Vagina (tissue), 2 donors: Measurements from ENCODE around the gene C4orf17.

Experiments used
- POLR2A ChIP-seq, 2 donors: fragments of 450-650 bp; IDR thresholded peaks; one replicate each; pipeline ENCODE4 v1.6.1; 2017; ENCODE audit warnings: antibody characterized with exemption in 2 of 2, mild to moderate bottlenecking in 2 of 2, moderate library complexity in 2 of 2
- POLR2AphosphoS5 ChIP-seq, 2 donors: sonication (generic); formaldehyde crosslinking; IDR thresholded peaks; one replicate each; pipeline ENCODE4 v1.9.0; 2017; ENCODE audit warnings: antibody characterized with exemption in 2 of 2, mild to moderate bottlenecking in 2 of 2, low read depth in 1 of 2; ENCODE audit not compliant: insufficient read depth in 1 of 2
- TF ChIP-seq, protein P1 (sequence below), 3 experiments: fragments of 450-650 bp in 2 of 3; fragments of 200-600 bp in 1 of 3; sonication (generic) in 1 of 3; IDR thresholded peaks; one replicate each; pipeline ENCODE4 v1.5.1; 2017 to 2019; ENCODE audit warnings: antibody characterized with exemption in 3 of 3, mild to moderate bottlenecking in 2 of 3, moderate library complexity in 2 of 3

DNA sequence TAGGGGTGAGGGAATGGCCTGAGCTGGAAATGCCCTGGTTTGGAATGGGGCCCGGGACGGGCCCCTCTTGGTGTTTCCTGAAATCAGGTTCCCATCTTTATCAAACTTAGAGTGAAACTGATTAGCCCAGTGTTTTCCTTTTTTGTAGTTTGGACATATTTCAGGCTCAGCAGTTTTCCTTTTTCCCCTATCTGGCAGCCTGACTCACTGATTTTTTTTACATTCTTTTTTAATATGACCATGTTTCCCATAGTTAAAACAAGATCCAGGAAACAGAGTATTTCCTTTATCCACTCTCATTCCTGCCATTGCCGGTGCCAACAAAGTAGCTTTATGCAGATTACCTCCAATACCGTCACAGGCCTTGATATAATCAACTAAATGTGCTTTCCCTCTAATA lies 20.5 kb upstream of the C4orf17 start:
- TF ChIP-seq, protein P1, sequence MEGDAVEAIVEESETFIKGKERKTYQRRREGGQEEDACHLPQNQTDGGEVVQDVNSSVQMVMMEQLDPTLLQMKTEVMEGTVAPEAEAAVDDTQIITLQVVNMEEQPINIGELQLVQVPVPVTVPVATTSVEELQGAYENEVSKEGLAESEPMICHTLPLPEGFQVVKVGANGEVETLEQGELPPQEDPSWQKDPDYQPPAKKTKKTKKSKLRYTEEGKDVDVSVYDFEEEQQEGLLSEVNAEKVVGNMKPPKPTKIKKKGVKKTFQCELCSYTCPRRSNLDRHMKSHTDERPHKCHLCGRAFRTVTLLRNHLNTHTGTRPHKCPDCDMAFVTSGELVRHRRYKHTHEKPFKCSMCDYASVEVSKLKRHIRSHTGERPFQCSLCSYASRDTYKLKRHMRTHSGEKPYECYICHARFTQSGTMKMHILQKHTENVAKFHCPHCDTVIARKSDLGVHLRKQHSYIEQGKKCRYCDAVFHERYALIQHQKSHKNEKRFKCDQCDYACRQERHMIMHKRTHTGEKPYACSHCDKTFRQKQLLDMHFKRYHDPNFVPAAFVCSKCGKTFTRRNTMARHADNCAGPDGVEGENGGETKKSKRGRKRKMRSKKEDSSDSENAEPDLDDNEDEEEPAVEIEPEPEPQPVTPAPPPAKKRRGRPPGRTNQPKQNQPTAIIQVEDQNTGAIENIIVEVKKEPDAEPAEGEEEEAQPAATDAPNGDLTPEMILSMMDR (IDR thresholded peaks at IDR 0.05) = no peak
- no peak for TF ChIP-seq POLR2AphosphoS5 (IDR thresholded peaks at IDR 0.05; ENCODE audit: insufficient read depth in 1 of 2, low read depth in 1 of 2)
- TF ChIP-seq POLR2A (IDR thresholded peaks at IDR 0.05) = no peak
